SK-N-SH treated with all-trans-retinoic acid at 6 μM for 48 hours (cell line): ENCODE measurements around the gene UGT1A10.

Experiments
- BACH2 ChIP-seq: fragments of 250-450 bp; sonication (Bioruptor Pico); IDR thresholded peaks from 2 replicates; pipeline ENCODE4 v1.9.0; 2021; ENCODE audit warnings: mild to moderate bottlenecking, borderline replicate concordance
- GLIS3 ChIP-seq: fragments of 250-450 bp; sonication (Bioruptor Pico); IDR thresholded peaks from 2 replicates; pipeline ENCODE4 v1.5.0; 2020; ENCODE audit warnings: mild to moderate bottlenecking, moderate library complexity
- OSR1 ChIP-seq: fragments of 250-450 bp; sonication (Bioruptor Pico); IDR thresholded peaks from 2 replicates; pipeline ENCODE4 v1.8.0; 2022; ENCODE audit warnings: moderate library complexity, mild to moderate bottlenecking, inconsistent platforms
- PPARA ChIP-seq: fragments of 250-450 bp; sonication (Bioruptor Pico); IDR thresholded peaks from 2 replicates; pipeline ENCODE4 v1.5.0; 2020; ENCODE audit warnings: mild to moderate bottlenecking, borderline replicate concordance
- RARB ChIP-seq: fragments of 250-450 bp; sonication (Bioruptor Pico); IDR thresholded peaks from 2 replicates; pipeline ENCODE4 v1.8.0; 2021; ENCODE audit warnings: mild to moderate bottlenecking, moderate library complexity
- SNAI2 ChIP-seq: fragments of 250-450 bp; sonication (Bioruptor Pico); IDR thresholded peaks from 2 replicates; pipeline ENCODE4 v1.5.0; 2020; ENCODE audit warnings: mild to moderate bottlenecking, moderate library complexity
- TCF4 ChIP-seq: fragments of 250-450 bp; sonication (Bioruptor Pico); IDR thresholded peaks from 2 replicates; pipeline ENCODE4 v1.8.0; 2021; ENCODE audit warnings: mild to moderate bottlenecking, moderate library complexity, borderline replicate concordance
- ZFP3 ChIP-seq: fragments of 250-450 bp; sonication (Bioruptor Pico); IDR thresholded peaks from 2 replicates; pipeline ENCODE4 v1.5.0; 2020; ENCODE audit warnings: mild to moderate bottlenecking, moderate library complexity
- ZFP30 ChIP-seq: fragments of 450-650 bp; formaldehyde crosslinking; IDR thresholded peaks from 2 replicates; pipeline ENCODE4 v1.5.0; 2022; ENCODE audit warnings: mild to moderate bottlenecking, moderate library complexity
- ZNF565 ChIP-seq: fragments of 450-650 bp; formaldehyde crosslinking; conservative IDR thresholded peaks from 2 replicates; pipeline ENCODE4 v1.5.0; 2020; ENCODE audit warnings: low read depth, mild to moderate bottlenecking, moderate library complexity
- ZNF70 ChIP-seq: fragments of 450-650 bp; formaldehyde crosslinking; IDR thresholded peaks from 2 replicates; pipeline ENCODE4 v1.5.0; 2020; ENCODE audit warnings: mild to moderate bottlenecking, moderate library complexity
- TF ChIP-seq, protein P1 (sequence below): fragments of 250-450 bp; sonication (Bioruptor Pico); IDR thresholded peaks from 2 replicates; pipeline ENCODE4 v1.5.1; 2021; ENCODE audit warnings: mild to moderate bottlenecking, moderate library complexity
- TF ChIP-seq, protein P2 (sequence below): fragments of 250-450 bp; sonication (Bioruptor Pico); IDR thresholded peaks from 2 replicates; pipeline ENCODE4 v1.8.0; 2021; ENCODE audit warnings: low read depth, mild to moderate bottlenecking, moderate library complexity, borderline replicate concordance

DNA sequence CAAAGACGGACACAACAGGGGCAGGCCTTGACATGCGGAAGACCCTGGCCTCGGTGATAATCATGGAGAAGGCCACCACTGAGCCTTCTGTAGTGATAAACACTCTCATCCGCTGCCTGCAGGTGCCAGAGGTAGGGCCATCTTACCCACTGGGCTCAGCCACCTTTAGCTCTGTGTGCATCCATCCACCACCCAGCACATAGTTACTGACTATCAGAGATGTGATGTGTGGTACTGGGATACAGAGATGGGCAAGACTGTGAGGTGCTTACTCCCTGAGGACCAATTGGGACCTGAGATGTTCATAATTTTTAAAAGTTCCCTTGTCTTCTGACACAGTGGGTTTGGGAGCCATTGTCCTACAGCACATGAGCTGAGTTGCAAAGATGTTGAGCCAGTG, 143.5 kb downstream of the UGT1A10 start:
- TF ChIP-seq BACH2 (CRISPR knock-in tag) (no peak), PPARA (CRISPR knock-in tag) (no peak), GLIS3 (CRISPR knock-in tag) (no peak), ZFP30 (CRISPR knock-in tag) (no peak), RARB (CRISPR knock-in tag) (no peak), OSR1 (no peak), SNAI2 (CRISPR knock-in tag) (no peak), ZNF565 (CRISPR knock-in tag) (no peak), TCF4 (CRISPR knock-in tag) (no peak), ZNF70 (CRISPR knock-in tag) (no peak), ZFP3 (CRISPR knock-in tag) (no peak)
- TF ChIP-seq, protein P1, sequence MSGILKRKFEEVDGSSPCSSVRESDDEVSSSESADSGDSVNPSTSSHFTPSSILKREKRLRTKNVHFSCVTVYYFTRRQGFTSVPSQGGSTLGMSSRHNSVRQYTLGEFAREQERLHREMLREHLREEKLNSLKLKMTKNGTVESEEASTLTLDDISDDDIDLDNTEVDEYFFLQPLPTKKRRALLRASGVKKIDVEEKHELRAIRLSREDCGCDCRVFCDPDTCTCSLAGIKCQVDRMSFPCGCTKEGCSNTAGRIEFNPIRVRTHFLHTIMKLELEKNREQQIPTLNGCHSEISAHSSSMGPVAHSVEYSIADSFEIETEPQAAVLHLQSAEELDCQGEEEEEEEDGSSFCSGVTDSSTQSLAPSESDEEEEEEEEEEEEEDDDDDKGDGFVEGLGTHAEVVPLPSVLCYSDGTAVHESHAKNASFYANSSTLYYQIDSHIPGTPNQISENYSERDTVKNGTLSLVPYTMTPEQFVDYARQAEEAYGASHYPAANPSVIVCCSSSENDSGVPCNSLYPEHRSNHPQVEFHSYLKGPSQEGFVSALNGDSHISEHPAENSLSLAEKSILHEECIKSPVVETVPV (CRISPR knock-in tag): no peak
- TF ChIP-seq, protein P2, sequence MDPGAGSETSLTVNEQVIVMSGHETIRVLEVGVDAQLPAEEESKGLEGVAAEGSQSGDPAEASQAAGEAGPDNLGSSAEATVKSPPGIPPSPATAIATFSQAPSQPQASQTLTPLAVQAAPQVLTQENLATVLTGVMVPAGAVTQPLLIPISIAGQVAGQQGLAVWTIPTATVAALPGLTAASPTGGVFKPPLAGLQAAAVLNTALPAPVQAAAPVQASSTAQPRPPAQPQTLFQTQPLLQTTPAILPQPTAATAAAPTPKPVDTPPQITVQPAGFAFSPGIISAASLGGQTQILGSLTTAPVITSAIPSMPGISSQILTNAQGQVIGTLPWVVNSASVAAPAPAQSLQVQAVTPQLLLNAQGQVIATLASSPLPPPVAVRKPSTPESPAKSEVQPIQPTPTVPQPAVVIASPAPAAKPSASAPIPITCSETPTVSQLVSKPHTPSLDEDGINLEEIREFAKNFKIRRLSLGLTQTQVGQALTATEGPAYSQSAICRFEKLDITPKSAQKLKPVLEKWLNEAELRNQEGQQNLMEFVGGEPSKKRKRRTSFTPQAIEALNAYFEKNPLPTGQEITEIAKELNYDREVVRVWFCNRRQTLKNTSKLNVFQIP (CRISPR knock-in tag): no peak
